Ammon's horn (tissue), 1 donor: ENCODE data around the gene POU5F1.
A peak's percentile ranks its signal among the peaks of the same experiment; 100 is the strongest.
"Not testable (repeated sequence)": the region's sequence is repeated elsewhere in the genome, so short reads cannot be mapped to it uniquely, and the experiment has no call there.

ENCODE experiments used
- DNase-seq: peaks from one replicate; pipeline ENCODE4 v3.0.0-alpha.2; 2016; ENCODE audit warnings: low spot score

Gene POU5F1

DNA sequence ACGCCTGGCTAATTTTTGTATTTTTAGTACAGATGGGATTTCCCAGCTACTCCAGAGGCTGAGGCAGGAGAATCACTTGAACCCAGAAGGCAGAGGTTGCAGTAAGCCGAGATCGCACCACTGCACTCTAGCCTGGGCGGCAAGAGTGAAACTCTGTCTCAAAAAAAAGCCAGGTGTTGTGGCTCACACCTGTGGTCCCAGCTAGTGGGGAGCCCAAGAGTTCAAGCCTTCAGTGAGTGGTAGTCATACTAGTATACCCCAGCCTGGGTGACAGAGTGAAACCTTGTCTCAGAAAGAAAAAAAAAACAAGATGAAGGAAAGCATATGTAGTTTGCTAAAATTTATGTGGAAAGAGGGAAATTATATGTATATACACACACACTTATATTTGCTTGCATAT lies 20.0 kb upstream of the POU5F1 start:
- no peak for DNase-seq

DNA sequence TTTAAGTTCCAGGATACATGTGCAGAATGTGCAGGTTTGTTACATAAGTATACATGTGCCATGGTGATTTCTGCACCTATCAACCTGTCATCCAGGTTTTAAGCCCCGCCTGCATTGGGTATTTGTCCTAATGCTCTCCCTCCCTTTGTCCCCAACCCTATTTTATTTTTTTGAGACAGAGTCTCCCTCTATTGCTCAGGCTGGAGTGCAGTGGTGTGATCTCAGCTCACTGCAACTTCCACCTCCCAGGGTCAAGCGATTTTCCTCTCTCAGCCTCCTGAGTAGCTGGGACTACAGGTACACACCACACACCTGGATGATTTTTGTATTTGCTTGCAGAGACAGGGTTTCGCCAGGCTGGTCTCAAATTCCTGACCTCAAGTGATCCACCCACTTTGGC lies 18.7 kb upstream of the POU5F1 start:
- not testable (repeated sequence) for DNase-seq

DNA sequence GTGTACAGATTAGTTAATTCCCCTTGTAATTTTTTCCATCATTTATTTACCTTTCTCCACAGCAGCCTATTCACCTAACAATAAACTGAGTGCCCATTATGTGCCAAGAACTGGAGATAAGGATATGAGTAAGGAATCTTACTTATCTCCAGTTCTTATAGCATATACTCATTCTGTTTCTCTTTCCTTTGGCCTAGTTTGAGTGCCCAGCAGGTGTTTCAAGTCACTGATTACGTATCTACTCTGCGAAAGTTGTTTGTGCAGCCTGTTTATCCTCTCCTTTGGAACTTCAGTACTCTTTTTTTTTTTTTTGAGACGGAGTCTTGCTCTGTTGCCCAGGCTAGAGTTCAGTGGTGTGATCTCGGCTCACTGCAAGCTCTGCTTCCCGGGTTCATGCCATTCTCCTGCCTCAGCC lies 17.3 kb upstream of the POU5F1 start:
- no peak for DNase-seq

DNA sequence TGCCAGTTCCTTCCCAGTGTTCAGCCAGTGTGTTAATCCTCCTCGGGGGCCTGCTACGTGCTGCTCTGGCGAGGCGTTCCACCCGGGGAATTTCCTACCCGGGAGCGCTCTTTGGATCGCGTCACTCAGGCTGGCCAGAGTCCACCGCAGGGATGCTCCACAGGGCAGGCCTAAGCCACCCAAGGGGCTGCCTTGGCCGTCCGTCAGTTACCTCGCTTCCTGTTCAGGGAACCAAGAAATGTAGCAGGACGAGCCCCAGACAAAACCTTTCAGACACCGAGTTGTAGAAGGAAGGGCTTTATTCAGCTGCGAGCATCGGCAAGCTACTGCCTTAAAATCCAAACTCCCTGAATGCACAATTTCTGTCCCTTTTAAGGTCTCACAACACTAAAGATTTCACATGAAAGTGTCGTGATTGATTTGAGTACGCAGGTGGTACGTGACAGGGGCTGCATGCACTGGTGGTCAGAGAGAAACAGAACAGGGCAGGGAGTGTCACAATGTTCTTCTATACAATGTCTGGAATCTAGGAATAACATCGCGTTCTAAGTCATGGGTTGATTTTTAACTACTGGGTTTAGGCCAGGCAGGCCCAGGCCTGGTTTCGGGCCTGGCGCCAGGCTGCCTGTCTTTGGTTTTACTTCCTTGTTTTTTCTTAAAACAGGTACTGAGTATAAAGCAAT lies 15.7 kb upstream of the POU5F1 start:
- no peak for DNase-seq

DNA sequence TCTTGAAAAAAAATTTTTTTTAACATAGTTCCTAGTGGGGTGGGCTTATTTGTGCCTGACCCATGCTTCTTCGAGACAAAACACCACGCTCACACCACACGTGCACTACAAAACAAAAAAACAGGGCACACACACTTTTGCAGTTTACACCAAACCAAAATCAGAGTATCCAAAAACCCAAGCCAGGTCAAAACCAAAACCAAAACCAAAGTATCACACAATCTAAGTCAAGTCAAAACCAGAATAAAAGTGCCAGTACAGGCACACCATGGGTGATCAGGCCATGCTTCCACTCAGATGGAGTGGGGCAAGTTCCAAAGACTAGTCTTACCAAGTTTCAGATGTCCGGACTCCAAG lies 15.2 kb upstream of the POU5F1 start:
- DNase-seq: not testable (repeated sequence)

DNA sequence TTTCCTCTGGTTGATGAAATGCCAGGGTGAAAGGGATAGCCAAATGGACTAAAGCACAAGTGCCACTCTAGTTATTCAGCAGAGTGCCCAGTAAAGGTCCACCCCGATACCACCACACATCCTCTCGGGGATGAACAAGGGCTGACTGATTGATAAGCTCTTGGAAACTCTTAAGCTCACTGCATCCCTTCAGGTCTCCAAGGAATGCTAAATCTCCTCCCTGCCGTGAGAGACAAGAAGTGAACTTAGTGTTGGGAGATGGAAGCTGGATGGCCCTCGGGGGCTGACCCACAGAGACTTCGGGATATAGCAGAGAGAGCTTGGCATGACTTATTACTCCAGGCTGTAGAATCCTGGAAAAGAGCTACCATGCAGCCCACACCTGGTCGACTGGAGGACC lies 13.4 kb upstream of the POU5F1 start:
- not testable (repeated sequence) for DNase-seq

DNA sequence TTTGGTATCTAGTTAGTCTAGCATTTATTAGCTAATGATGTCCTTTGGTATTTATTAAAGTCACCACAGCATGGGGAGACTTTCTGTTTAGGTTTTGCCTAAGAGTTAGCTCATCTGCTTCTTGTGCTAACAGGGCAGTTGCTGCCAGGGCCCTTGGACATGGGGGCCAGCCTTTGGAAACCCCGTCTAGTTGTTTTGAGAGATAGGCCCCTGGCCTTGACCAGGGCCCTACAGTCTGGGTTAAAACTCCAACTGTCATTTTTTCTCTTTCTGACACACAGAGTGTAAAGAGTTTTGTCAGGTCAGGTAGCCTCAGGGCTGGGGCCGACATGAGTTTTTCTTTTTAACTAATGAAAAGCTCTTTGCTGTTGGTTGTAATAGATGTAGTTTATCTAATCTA lies 12.8 kb upstream of the POU5F1 start:
- DNase-seq: not testable (repeated sequence)

DNA sequence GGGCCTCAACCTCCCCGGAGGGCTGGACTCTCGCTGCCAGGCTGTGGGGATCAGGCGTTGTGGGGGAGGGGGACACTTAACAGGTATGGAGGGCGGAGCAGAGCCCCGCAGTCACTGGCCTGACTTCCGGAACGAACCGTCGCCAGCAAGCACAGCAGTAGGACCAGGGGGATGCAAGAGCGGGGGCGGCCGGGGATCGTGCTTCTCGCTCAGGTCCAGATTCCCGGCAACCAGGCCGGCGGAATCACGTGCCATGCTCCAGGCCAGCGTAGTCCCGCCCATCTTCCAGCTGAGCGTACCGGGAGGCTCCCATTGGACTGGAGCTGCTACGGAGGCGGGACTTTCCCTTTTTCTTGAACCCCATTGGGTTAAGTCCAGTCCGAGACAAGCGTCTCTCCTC lies 10.0 kb upstream of the POU5F1 start:
- DNase-seq: peak; percentile 46

DNA sequence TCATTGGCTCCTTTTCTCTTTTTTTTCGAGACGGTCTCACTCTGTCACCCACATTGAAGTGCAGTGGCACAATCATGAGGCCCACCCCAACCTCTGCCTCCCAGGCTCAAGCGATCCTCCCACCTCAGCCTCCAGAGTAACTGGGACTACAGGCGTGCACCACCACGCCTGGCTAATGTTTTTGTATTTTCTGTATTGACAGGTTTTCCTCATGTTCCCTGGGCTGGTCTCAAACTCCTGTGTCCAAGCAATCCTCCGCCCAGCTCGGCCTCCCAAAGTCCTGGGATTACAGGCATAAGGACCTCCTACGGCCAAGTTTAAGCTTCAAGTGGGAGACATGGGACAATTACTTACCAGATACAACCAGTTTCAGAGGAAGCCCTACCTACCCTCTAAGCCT lies 9.4 kb upstream of the POU5F1 start:
- DNase-seq: no peak

DNA sequence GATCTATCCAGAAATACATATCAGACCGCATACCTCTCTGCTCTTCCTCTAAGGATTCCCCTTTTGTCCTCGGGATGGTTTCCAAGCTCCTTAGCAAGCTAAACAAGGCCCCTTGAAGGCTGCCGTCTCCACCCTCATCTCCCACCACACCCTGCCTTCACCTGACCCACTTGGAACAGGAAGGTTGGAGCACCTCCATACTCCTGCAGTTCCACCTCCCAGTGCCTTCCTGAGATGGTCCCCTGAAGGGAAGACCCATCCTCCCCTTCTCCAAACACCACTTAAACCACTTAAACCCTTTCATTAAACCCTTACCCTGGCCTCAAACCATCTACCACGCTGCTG lies 8.5 kb upstream of the POU5F1 start:
- DNase-seq: no peak

DNA sequence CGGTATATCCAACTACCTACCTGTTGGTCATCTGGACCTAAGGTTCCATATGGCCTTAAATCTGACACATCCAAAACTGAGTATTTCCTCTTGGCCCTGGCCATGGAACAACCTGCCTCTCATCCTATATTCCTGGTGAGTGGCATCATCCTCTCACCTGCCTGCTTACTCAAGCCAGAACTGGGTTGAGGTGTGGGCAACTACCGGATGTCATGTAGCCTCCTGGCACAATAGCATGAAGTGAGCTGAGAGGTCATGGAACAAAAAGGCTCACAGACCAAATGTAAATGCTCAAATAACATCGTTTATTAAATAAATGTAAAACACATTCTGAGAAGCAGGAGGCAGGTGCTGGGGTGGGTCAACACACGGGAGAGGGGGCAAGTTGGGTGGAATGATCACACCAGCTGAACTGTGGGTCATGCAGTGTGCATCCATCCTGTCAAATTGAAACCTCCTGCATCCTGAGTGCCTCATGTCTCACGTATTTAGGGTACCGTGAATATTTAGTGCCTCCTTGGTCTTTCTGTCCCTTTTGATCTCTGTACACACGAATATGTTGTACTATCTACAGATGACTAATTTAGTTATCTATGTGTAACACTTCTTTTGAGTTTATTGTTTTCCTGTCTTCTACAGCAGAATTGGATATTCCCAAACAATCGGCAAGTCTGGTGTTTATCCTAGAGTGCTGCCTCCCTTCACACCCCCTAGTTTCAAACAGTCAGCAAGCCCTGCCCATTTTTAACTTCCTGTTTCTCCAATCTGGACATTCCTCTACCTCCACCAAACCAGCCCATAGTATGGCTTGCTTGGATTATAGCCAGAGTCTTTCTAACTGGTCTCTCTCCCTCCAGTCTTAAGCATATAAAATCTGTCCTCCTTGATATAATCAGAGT lies 7.9 kb upstream of the POU5F1 start:
- DNase-seq: no peak

DNA sequence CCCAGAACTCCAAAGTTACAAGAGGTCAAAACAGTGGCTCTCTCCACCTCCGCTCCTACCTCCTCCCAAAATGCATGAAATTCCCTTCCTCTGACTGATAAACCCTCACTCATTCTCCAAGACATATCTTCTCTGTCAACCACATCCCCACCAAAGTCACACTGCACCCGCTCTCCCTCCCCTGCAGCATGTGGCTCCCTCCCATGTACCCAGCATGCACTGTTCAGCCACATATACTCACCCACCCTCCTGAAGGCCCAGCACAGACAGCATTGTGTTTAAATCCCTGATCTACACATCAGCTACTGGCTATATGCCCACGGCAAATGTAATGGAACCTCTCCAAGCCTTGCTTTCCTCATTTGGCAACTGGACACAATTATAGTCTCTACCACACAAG lies 5.5 kb upstream of the POU5F1 start:
- no peak for DNase-seq

DNA sequence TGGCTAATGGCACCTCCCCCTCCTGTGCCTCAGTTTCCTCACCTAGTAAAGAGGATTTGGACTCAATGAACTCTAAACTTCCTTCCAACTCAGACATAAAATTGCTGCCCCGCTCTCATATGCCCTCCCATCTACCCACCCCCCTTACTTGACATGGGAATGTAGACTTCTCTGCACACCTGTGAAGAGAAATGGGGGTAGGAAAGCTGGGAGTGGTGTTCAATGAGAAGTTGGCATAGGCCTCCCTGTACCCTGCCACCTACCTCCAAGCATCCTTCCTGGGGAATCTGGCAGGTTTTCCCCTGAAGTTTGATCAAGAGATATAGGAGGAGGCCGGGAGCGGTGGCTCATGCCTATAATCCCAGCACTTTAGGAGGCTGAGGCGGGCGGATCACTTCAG lies 3.9 kb upstream of the POU5F1 start:
- no peak for DNase-seq

DNA sequence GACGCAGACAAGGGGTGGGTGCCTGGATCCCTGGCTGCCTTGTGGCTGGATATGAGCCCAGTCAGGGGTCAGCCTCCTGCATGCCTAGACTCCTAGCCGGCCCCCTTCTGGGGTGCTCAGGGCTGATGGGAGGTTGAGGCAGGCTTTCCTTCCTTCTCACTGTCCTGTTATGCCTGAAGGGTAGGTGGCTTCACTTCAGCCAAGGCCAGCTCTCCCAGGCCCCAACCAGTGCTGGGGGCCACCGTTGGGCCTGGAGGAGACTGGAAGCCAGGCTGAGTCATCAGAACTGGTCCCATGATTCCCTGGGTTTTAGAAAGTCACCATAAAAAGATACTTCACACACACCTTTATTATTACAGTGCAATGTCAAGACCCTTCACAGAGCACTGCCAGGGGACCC lies 2.9 kb upstream of the POU5F1 start:
- no peak for DNase-seq

DNA sequence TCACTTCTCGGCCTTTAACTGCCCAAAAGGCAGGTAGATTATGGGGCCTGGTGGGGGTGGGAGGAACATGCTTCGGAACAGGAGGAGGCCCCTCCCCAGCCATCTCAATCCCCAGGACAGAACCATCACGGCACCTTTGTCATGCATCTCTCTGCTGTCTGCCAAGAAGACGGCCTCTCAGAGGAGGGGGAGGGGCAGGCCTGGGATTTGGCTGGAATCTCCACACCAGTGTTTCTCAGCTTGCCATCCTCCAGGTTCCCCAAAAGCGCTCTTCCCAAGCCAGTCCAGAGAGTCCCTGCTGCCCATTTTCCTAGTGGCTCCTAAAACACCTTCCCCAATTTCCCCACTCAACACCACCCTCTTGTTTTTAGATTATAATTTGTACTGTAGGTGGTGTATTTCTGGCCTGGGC lies 2.5 kb upstream of the POU5F1 start:
- no peak for DNase-seq

DNA sequence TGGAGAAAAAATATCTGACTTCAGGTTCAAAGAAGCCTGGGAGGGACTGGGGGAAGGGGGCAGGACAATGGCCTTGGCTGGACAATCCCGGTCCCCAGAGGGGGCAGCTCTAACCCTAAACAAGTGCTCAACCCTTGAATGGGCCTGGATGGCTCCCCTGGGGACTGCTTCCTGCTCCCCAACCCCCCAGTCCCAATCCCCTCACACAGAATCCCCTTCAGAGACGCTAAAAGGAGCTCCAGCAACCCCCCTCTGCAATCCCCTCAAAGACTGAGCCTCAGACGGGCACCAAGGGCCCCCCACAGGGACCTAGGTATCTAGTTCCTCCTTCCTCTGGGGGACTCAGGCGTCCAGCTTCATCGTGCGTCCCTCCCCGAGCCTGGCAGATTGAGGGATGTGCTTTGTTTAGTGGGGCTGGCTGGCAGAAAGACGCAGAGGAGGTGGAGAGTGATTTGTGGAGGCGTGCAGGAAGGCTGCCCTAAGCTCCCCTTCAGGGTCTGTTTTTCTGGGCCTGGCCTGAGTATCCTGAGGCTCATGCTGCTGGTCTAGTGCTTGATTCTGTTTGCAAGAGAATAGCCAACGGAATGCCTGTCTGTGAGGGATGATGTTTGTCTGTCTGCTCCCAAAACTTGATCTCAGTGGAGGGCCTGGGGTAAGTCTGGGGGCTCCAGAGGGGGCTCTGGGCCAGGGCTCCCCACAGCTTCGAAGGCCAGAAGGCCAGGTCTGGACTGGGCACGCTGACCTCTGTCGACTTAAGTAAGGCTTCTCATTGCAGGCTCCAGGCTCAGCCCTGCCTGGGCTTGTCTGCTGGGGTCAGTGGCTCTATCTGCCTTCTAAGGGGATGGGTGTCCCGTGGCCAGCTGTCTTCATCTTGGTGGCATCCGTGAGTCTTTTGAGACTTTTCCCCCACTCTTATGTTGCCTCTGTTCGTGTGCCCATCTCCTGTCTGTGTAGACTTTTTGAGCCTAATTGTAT lies 1.7 kb upstream of the POU5F1 start:
- DNase-seq: no peak

DNA sequence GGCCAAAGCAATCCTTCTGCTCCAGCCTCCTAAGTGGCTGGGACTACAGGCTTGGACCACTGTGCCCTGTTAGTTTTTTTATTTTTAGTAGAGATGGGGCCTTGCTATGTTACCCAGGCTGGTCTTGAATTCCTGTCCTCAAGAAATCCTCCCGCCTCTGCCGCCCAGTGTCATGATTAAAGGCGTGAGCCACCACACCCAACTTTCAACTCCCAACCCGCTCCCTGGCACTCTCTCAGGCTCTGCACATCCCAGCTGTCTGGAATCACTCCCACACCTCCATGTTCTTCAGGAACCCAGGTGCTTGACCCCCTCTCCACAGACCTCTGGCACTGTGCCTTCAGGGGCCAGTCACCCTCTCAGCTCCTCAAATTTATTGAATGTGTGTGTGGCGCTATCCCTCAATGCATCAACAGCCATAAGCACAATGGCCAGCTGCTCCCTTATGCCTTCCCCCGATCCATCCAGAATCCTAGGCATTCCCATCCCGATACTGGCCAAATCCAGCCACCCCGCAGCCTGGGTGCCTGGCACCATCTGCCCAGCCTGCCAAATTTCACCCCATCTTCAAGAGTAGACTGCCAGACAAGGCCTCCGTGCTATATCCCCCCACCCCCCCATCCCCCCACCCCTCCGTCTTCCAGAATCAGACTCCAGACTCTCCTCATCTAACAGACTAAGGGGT lies 647 bp upstream of the POU5F1 start:
- DNase-seq: no peak

DNA sequence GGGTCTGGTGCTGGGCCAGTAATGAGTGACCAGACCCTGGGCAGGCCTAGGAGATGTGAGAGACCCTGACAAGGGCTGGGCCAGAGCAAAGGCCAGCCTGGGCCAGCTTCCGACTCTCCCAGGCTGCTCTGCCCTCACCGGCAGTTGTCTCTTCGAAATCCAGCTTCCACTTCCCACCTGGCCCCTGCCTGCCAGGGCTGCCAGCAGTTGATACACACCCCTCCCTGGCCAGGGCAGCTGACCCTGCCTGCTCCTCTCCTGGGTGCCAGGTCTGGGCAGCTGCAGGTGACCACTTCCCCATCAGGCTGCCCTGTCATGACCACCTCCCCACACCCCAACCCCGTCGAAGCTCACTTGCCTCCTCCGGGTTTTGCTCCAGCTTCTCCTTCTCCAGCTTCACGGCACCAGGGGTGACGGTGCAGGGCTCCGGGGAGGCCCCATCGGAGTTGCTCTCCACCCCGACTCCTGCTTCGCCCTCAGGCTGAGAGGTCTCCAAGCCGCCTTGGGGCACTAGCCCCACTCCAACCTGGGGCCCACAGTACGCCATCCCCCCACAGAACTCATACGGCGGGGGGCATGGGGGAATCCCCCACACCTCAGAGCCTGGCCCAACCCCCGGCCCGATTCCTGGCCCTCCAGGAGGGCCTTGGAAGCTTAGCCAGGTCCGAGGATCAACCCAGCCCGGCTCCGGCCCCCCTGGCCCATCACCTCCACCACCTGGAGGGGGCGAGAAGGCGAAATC lies 453 bp downstream of the POU5F1 start:
- DNase-seq: not testable (repeated sequence)

DNA sequence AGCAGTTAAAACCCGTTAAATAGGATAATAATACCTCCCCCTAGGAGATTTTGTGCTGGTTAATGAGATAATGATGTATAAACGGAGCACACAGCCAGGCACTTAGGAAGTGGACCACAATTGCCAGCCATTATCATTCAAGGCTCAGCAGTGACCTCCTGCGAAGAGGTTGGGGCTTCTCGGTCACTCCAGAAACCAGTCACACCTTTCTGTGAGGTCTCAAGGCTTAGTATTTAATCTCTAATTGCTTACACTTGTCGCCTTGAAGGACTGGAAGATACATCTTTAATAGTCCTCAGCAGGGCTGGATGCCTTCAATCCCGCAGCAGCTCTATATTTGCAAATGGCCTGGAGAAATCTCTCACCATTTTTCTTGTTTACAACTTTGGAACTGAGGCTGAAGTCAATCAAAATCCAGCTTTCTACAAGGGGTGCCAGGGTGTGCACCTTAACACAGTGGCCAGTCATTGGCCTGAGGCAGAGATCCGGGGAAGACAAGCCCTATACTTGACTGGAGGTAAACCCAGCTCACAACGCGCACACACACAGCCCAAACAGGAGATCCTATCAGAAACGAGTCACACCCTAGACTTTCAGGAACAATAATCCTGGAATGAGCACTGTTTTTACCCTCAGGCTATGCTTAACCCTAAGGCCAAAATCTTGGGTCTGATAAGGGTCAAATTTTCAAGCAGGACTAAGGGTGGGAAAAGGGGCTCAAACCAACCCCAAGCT lies 1.2 kb downstream of the POU5F1 start:
- DNase-seq: no peak

DNA sequence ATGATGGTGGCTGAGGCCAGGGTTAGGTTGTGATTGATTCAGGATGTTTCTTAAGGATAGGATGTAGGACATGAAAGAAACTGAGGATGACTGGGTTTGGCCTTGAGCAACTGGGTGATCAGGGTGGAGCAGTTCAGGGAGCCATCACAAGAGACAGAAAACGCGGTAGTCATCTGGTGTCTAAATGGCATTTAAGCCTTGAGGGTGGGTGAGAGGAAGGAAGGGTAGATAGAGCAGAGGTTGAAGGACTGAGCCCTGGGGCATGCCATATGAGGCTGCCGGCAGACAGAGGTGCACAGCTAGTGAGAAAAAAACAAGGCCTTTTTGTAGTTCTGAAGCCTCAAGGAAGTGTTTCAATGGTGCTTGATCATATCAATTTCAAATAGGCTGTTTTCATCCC lies 1.9 kb downstream of the POU5F1 start:
- no peak for DNase-seq

DNA sequence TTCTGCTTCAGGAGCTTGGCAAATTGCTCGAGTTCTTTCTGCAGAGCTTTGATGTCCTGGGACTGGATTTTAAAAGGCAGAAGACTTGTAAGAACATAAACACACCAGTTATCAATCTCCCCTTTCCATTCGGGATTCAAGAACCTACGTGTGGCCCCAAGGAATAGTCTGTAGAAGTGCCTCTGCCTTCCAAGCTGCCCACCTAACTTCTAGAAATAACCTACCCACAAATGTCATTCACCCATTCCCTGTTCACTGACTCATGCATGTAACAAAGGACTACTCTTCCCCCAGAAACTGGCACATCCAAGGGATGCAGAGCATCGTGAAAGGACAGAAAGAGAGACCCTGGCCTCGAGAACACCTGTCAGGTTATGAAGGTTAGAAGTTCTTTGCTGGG lies 4.5 kb downstream of the POU5F1 start:
- DNase-seq: no peak
